DND-41 (cell line): Measurements from ENCODE around the gene SHB.

Experiments used
- EZH2 ChIP-seq: IDR thresholded peaks from 3 replicates; pipeline ENCODE4 v1.6.1; 2012; ENCODE audit warnings: borderline replicate concordance, low read depth, mild to moderate bottlenecking, moderate library complexity, low read length, inconsistent platforms; ENCODE audit not compliant: severe bottlenecking
- TF ChIP-seq, protein P1 (sequence below): IDR thresholded peaks from 2 replicates; pipeline ENCODE4 v1.5.1; 2012; ENCODE audit warnings: borderline replicate concordance, low read length, moderate library complexity, mild to moderate bottlenecking; ENCODE audit not compliant: poor library complexity, severe bottlenecking; ENCODE audit errors: extremely low read depth

DNA sequence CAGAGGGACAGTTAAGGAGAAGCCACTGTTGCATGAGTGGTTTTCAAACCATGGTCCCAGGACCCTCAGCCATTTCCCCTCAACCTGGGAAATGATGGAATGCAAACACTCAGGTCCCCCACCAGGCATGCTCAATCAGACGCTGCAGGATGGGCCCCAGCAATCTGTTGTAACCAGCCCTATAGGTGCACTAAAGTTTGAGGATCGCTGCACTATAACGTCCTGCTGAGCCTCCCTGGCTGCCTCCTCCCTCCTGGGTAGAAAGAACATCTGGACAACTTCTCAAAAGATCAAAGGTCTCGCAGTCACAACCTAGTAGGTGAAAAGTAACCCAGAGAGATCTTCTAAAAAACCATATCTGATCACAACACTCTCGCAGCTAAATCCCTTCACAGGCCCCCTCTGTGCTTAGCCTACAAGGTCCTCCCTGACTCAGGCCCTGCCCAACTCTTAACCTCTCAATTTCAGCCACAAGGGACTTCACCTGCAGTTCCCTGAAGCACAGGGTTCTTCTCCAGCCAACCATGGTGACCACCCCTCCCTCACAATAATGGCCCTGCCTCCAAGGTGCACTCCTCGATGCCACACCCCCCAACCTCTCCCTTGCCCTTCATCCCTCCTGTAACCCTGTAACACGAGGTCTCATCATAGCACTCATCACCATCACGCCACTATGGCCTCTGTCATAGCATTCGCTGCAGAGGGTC, 3.5 kb downstream of the SHB start:
- TF ChIP-seq, protein P1, sequence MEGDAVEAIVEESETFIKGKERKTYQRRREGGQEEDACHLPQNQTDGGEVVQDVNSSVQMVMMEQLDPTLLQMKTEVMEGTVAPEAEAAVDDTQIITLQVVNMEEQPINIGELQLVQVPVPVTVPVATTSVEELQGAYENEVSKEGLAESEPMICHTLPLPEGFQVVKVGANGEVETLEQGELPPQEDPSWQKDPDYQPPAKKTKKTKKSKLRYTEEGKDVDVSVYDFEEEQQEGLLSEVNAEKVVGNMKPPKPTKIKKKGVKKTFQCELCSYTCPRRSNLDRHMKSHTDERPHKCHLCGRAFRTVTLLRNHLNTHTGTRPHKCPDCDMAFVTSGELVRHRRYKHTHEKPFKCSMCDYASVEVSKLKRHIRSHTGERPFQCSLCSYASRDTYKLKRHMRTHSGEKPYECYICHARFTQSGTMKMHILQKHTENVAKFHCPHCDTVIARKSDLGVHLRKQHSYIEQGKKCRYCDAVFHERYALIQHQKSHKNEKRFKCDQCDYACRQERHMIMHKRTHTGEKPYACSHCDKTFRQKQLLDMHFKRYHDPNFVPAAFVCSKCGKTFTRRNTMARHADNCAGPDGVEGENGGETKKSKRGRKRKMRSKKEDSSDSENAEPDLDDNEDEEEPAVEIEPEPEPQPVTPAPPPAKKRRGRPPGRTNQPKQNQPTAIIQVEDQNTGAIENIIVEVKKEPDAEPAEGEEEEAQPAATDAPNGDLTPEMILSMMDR, result no peak
- no peak for TF ChIP-seq EZH2
